Activated T-helper 2 cell treated with anti-CD3 and anti-CD28 coated beads, Interferon-gamma antibody, Interleukin-2, Interleukin-4, amounts not matched to agents 10 μg/mL and 5 μg/mL and 100 μg/mL, durations not matched to agents 14 hours and 24 hours and 36 hours (primary cell): ENCODE data around the gene NTSR1. TPM values are rescaled to one million over a fixed set of nuclear protein-coding genes. Genes with fewer than 3 reads are reported as not detected.
"Not testable (repeated sequence)": the region's sequence is repeated elsewhere in the genome, so short reads cannot be mapped to it uniquely, and the experiment has no call there.

Experiments used
- DNase-seq: peaks from one replicate; pipeline ENCODE4 v3.0.0; 2021; ENCODE audit warnings: low spot score
- H3K27ac Mint-ChIP-seq: one replicate; pipeline ENCODE4 v1.8.0; 2021; ENCODE audit warnings: mixed read lengths
- H3K27me3 Mint-ChIP-seq: one replicate; pipeline ENCODE4 v1.8.0; 2021; ENCODE audit warnings: low read depth, mixed read lengths
- H3K36me3 Mint-ChIP-seq: one replicate; pipeline ENCODE4 v1.8.0; 2021; ENCODE audit warnings: low read depth, mixed read lengths
- H3K4me1 Mint-ChIP-seq: one replicate; pipeline ENCODE4 v1.8.0; 2021; ENCODE audit warnings: low read depth, mixed read lengths
- H3K4me3 Mint-ChIP-seq: one replicate; pipeline ENCODE4 v1.8.0; 2021; ENCODE audit warnings: low read depth, mild to moderate bottlenecking, moderate library complexity, mixed read lengths
- H3K9me3 Mint-ChIP-seq: one replicate; pipeline ENCODE4 v1.8.0; 2021; ENCODE audit warnings: mixed read lengths
- intact Hi-C: fragments of 100-400 bp; cut with micrococcal nuclease; formaldehyde crosslinking; loops from one replicate; pipeline ENCODE4 v1.15.1; 2023
- total RNA-seq: library from RNA; stranded (reverse); gene quantifications from 2 replicates; pipeline ENCODE4 v1.2.3, GENCODE V29; 2022

Gene NTSR1
- total RNA-seq, 1 donor from 2014 or later = not detected

DNA sequence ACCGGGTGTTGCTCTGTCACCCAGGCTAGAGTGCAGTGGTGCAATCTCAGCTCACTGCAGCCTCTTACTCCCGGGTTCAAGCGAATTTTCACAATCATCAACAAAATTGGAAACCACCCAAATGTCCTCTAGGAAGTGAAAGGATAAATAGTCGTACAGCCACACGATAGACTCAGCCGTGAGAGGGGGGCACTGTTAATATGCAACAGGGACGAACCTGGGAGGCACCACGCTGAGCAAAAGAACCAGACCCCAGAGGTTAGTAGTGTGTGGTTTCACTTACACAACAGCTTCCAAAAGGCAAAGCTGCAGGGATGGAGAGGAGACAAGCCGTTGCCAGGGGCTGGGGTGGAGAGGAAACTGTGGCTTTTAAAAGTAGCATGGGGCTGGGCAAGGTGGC, 30.1 kb upstream of the NTSR1 start:
- H3K4me3 Mint-ChIP-seq = no peak overlapping the region
- H3K36me3 Mint-ChIP-seq = peaks cover 2% of the 10 kb centered on the region
- peaks cover 9% of the 10 kb centered on the region for H3K9me3 Mint-ChIP-seq
- H3K4me1 Mint-ChIP-seq = peaks cover 6% of the 10 kb centered on the region
- peaks cover 2% of the 10 kb centered on the region for H3K27me3 Mint-ChIP-seq
- intact Hi-C loops = no loop called here
- no peak for DNase-seq
- H3K27ac Mint-ChIP-seq = no peak overlapping the region

GRCh38 chr20:62679978-62680589, 28.6 kb upstream of the NTSR1 start:
- H3K36me3 Mint-ChIP-seq = peaks cover 2% of the 10 kb centered on the region
- peaks cover 2% of the 10 kb centered on the region for H3K27me3 Mint-ChIP-seq
- no peak for DNase-seq
- H3K4me3 Mint-ChIP-seq = no peak overlapping the region
- H3K27ac Mint-ChIP-seq = no peak overlapping the region
- intact Hi-C loops = no loop called here
- H3K4me1 Mint-ChIP-seq = peaks cover 6% of the 10 kb centered on the region
- peaks cover 9% of the 10 kb centered on the region for H3K9me3 Mint-ChIP-seq

- no peak overlapping the region for H3K4me3 Mint-ChIP-seq
- peaks cover 13% of the 10 kb centered on the region for H3K27me3 Mint-ChIP-seq
- peaks cover 9% of the 10 kb centered on the region for H3K9me3 Mint-ChIP-seq
- no peak overlapping the region for H3K27ac Mint-ChIP-seq
- intact Hi-C loops = no loop called here
- DNase-seq = no peak
- H3K4me1 Mint-ChIP-seq = peaks cover 16% of the 10 kb centered on the region
- H3K36me3 Mint-ChIP-seq = peaks cover 2% of the 10 kb centered on the region
These were observed 25.6 kb upstream of the NTSR1 start for GRCh38 chr20:62682912-62683517.

GRCh38 chr20:62683660-62684322, 24.8 kb upstream of the NTSR1 start:
- H3K4me1 Mint-ChIP-seq = peaks cover 12% of the 10 kb centered on the region
- intact Hi-C loops, H3K9me3 Mint-ChIP-seq, H3K36me3 Mint-ChIP-seq, H3K4me3 Mint-ChIP-seq, DNase-seq, H3K27ac Mint-ChIP-seq: not testable (repeated sequence)
- peaks cover 13% of the 10 kb centered on the region for H3K27me3 Mint-ChIP-seq

DNA sequence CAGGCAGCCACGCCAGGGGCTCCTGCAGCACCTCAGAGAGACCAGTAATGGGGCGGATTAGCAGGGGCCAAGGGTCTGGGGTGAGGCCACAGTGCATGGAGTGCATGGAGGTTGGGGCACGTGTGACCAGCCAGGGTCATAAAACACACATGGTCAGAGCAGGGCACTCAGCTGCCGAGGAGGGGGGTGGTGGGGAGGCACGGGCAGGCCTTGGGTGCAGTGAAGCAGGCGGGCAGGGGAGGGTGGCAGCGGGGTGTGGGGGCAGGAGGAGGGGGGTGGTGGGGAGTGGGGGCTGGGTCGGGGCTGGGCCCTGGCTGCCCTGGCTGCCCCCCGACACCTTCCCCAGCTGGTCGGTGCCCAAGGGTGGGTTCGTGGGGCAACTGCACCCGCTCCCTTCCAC, 23.7 kb upstream of the NTSR1 start:
- Mint-ChIP-seq H3K36me3 (peaks cover 2% of the 10 kb centered on the region), H3K4me1 (peaks cover 12% of the 10 kb centered on the region), H3K27me3 (peaks cover 13% of the 10 kb centered on the region), H3K9me3 (peaks cover 9% of the 10 kb centered on the region), H3K4me3 (no peak overlapping the region), H3K27ac (no peak overlapping the region)
- intact Hi-C loops = no loop called here
- DNase-seq = no peak

DNA sequence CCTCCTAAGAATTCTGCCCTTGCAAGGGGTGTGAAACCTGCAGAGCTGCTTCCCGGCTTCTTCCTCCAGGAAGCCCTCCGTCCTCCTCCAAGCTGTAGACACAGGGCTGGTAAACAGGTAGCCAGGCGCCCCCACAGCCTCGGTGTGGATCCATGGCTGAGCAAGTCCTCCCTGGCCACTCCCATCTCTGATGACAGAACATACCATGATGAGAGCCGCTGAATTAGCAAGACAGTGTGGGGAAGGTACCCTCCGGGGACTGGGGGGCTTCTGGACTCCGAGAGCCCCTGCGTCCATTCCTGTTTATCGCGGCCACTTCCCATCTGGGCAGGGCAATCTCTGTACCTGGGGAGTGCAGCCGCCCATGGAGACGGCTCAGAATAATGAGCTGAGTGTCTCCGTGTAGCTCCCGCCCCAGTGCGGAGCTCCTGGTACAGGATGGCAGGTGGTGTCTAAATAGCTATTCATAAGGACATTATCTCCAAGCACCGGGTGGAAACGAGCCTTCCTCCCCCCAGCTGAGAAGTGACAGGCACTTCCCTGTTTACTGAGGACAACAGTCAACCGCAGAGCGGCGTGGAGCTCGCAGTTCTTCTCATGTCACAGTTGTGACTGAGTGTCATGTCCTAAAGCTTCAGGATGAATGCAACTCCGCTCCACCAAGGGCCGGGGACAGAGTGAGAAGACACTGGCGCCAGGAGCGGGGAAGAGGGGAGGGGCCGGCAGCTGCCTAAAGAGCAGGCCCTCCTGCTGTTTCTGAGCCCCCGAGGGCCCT, 22.7 kb upstream of the NTSR1 start:
- Mint-ChIP-seq H3K36me3 (no peaks in the 10 kb centered on the region), H3K27ac (no peak overlapping the region), H3K27me3 (peaks cover 13% of the 10 kb centered on the region), H3K4me1 (peaks cover 12% of the 10 kb centered on the region), H3K4me3 (no peak overlapping the region), H3K9me3 (no peaks in the 10 kb centered on the region)
- no peak for DNase-seq
- intact Hi-C loops = no loop called here

DNA sequence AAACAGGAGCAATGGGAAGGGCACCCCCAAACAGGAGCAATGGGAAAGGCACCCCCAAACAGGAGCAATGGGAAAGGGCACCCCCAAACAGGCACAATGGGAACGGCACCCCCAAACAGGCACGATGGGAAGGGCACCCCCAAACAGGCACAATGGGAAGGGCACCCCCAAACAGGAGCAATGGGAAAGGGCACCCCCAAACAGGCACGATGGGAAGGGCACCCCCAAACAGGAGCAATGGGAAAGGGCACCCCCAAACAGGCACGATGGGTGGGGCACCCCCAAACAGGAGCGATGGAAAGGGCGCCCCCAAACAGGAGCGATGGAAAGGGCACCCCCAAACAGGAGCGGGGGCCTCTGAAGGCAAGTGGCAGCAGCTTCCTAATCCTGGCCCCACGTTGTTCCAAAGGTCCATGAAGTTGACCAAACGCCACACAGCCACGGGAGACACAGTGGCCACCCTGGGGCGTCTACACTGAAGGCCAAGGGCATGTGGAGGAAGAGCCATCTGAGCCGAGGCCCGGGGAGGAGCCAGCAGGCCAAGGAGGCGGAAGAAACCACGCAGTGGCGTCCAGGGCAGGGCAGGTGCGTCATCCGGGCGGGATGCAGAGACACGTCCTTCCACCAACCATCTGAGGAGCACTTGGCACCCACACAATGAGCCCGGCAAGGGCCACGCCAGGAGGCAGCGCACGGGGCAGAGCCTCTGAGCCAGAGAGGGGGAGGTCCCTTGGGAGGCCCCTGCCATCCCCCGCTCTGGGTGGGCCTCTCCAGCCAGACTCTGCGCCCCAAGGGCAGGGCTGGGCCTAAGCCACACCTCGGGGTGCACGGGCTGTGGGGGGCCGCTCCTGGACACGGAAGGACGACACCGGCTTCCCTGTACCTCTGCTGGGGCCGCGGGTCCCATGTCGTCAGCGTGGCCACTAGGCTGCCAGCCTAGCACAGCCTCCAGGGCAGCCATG, 21.5 kb upstream of the NTSR1 start:
- Mint-ChIP-seq H3K27me3 (peaks cover 13% of the 10 kb centered on the region), H3K4me3 (no peak overlapping the region), H3K36me3 (no peaks in the 10 kb centered on the region), H3K9me3 (no peaks in the 10 kb centered on the region), H3K27ac (no peak overlapping the region), H3K4me1 (peaks cover 12% of the 10 kb centered on the region)
- DNase-seq = no peak
- intact Hi-C loops = no loop called here

GRCh38 chr20:62688083-62688482, 20.6 kb upstream of the NTSR1 start:
- peaks cover 12% of the 10 kb centered on the region for H3K4me1 Mint-ChIP-seq
- H3K27ac Mint-ChIP-seq = no peak overlapping the region
- no peaks in the 10 kb centered on the region for H3K9me3 Mint-ChIP-seq
- DNase-seq = no peak
- H3K27me3 Mint-ChIP-seq = peaks cover 13% of the 10 kb centered on the region
- H3K4me3 Mint-ChIP-seq = no peak overlapping the region
- H3K36me3 Mint-ChIP-seq = no peaks in the 10 kb centered on the region
- intact Hi-C loops = no loop called here

- Mint-ChIP-seq H3K4me1 (peaks cover 12% of the 10 kb centered on the region), H3K4me3 (no peak overlapping the region), H3K9me3 (no peaks in the 10 kb centered on the region), H3K27ac (no peak overlapping the region), H3K36me3 (no peaks in the 10 kb centered on the region), H3K27me3 (peaks cover 13% of the 10 kb centered on the region)
- intact Hi-C loops = no loop called here
- DNase-seq = no peak
These were observed 19.7 kb upstream of the NTSR1 start for GRCh38 chr20:62688855-62689460.

- intact Hi-C loops = no loop called here
- Mint-ChIP-seq H3K4me1 (peaks cover 12% of the 10 kb centered on the region), H3K4me3 (no peak overlapping the region), H3K36me3 (no peaks in the 10 kb centered on the region), H3K27me3 (peaks cover 13% of the 10 kb centered on the region), H3K27ac (no peak overlapping the region), H3K9me3 (no peaks in the 10 kb centered on the region)
- DNase-seq = no peak
These were observed 18.8 kb upstream of the NTSR1 start for GRCh38 chr20:62689861-62690260.

- no peak overlapping the region for H3K27ac Mint-ChIP-seq
- no peaks in the 10 kb centered on the region for H3K36me3 Mint-ChIP-seq
- H3K4me3 Mint-ChIP-seq = no peak overlapping the region
- no peaks in the 10 kb centered on the region for H3K9me3 Mint-ChIP-seq
- peaks cover 12% of the 10 kb centered on the region for H3K27me3 Mint-ChIP-seq
- DNase-seq = no peak
- intact Hi-C loops = no loop called here
- peaks cover 10% of the 10 kb centered on the region for H3K4me1 Mint-ChIP-seq
These were observed 18.3 kb upstream of the NTSR1 start for GRCh38 chr20:62690261-62690820.
